Epithelial cell of esophagus (primary cell): ENCODE results near the gene PTPN23.

Experiments
- DNase-seq: peaks from one replicate; pipeline ENCODE4 v3.0.0; 2010; ENCODE audit warnings: low read depth
- H3K4me3 ChIP-seq: 2 replicates; pipeline ENCODE4 v1.5.1; 2011; ENCODE audit warnings: mild to moderate bottlenecking, low read length, control low read depth
- CTCF ChIP-seq: IDR thresholded peaks from 2 replicates; pipeline ENCODE4 v1.5.1; 2011; ENCODE audit warnings: low read depth, mild to moderate bottlenecking, low read length, control low read depth, inconsistent platforms; ENCODE audit not compliant: insufficient read depth; ENCODE audit errors: missing control alignments

Gene PTPN23

GRCh38 chr3:47419083-47420043, 38.5 kb downstream of the PTPN23 start:
- H3K4me3 ChIP-seq: no peak overlapping the region
- no peak for TF ChIP-seq CTCF
- no peak for DNase-seq

GRCh38 chr3:47420044-47420430, 39.2 kb downstream of the PTPN23 start:
- no peak for DNase-seq
- TF ChIP-seq CTCF: no peak
- no peak overlapping the region for H3K4me3 ChIP-seq

GRCh38 chr3:47420511-47421484, 40.0 kb downstream of the PTPN23 start:
- peak; percentile 96 for TF ChIP-seq CTCF

GRCh38 chr3:47421741-47422649, 41.2 kb downstream of the PTPN23 start:
- TF ChIP-seq CTCF: peak; percentile 15
- H3K4me3 ChIP-seq: no peak overlapping the region
- DNase-seq: peak; percentile 46

More at GRCh38 chr3:47420511-47421484, 40.0 kb downstream of the PTPN23 start:
- no peak overlapping the region for H3K4me3 ChIP-seq
- DNase-seq: peak; percentile 86

- TF ChIP-seq CTCF: no peak
- H3K4me3 ChIP-seq: no peak overlapping the region
- no peak for DNase-seq
Measured at GRCh38 chr3:47422743-47423142, 41.9 kb downstream of the PTPN23 start.

- TF ChIP-seq CTCF: no peak
- no peak for DNase-seq
- no peak overlapping the region for H3K4me3 ChIP-seq
Measured at GRCh38 chr3:47423548-47424145, 42.8 kb downstream of the PTPN23 start.
